Transverse colon (tissue), 4 donors: ENCODE measurements around the gene GSK3B. TPM values are rescaled to one million over a fixed set of nuclear protein-coding genes. Genes with fewer than 3 reads are reported as not detected.
A peak's percentile ranks its signal among the peaks of the same experiment; 100 is the strongest.

Experiments used
- DNase-seq: peaks from one replicate; pipeline ENCODE4 v3.0.0-alpha.2; 2019
- H3K27ac ChIP-seq, 4 donors: fragments of 200-600 bp; sonication (generic); 2 replicates each; pipeline ENCODE4 v1.5.1; 2016 to 2018; ENCODE audit warnings: inconsistent platforms in 4 of 4
- H3K27me3 ChIP-seq: fragments of 200-600 bp; sonication (generic); 2 replicates; pipeline ENCODE4 v1.5.1; 2017; ENCODE audit warnings: inconsistent platforms
- H3K36me3 ChIP-seq, 4 donors: fragments of 200-600 bp; sonication (generic); 2 replicates each; pipeline ENCODE4 v1.5.1; 2017 to 2019; ENCODE audit warnings: inconsistent platforms in 4 of 4
- H3K4me1 ChIP-seq, 4 donors: fragments of 200-600 bp; sonication (generic); 2 replicates each; pipeline ENCODE4 v1.5.1; 2017 to 2020; ENCODE audit warnings: inconsistent platforms in 4 of 4
- H3K4me3 ChIP-seq, 4 donors: fragments of 200-600 bp; sonication (generic); 1 replicate in 1 of 4; 2 replicates in 3 of 4; pipeline versions ENCODE4 v1.5.1 to v1.6.1; 2017 to 2019; ENCODE audit warnings: inconsistent platforms in 4 of 4
- H3K9me3 ChIP-seq, 2 donors: fragments of 200-600 bp; sonication (generic); 2 replicates each; pipeline ENCODE4 v1.5.1; 2017 to 2019; ENCODE audit warnings: inconsistent platforms in 2 of 2
- CTCF ChIP-seq, 5 experiments: fragments of 200-600 bp in 3 of 5; fragments of 450-650 bp in 2 of 5; sonication (generic) in 3 of 5; IDR thresholded peaks; 1 replicate in 2 of 5; 2 replicates in 3 of 5; pipeline ENCODE4 v1.5.1; 2016 to 2017; ENCODE audit warnings: antibody characterized with exemption in 5 of 5, inconsistent platforms in 3 of 5, mild to moderate bottlenecking in 2 of 5, moderate library complexity in 1 of 5
- EP300 ChIP-seq: sonication (generic); formaldehyde crosslinking; IDR thresholded peaks from one replicate; pipeline ENCODE4 v1.6.1; 2017; ENCODE audit warnings: antibody characterized with exemption, low read depth
- POLR2A ChIP-seq: fragments of 450-650 bp; IDR thresholded peaks from one replicate; pipeline ENCODE4 v1.6.1; 2016; ENCODE audit warnings: antibody characterized with exemption, mild to moderate bottlenecking, moderate library complexity
- POLR2AphosphoS5 ChIP-seq, 3 donors: sonication (generic); formaldehyde crosslinking; IDR thresholded peaks; one replicate each; pipeline ENCODE4 v1.6.1; 2016; ENCODE audit warnings: antibody characterized with exemption in 3 of 3
- WGBS, 2 donors: methylation state at CpG; one replicate each; pipeline ENCODE4 v1.1.5; 2018; ENCODE audit warnings: low coverage in 1 of 2; 5-methylcytosine and 5-hydroxymethylcytosine counted together
- in situ Hi-C, 4 donors: fragments of 200-750 bp; cut with MboI; loops; one replicate each; pipeline versions ENCODE4 v1.15.0 to v1.15.1; 2017; ENCODE audit warnings: low sequenced_read_pairs in 3 of 4, low pct_ligation_motif_present in 1 of 4, low pct_unique_long_range_greater_than_20kb in 1 of 4
- intact Hi-C: fragments of 100-400 bp; cut with DNase I; formaldehyde crosslinking; loops from one replicate; pipeline ENCODE4 v1.15.1; 2023; ENCODE audit warnings: low total_unique reads
- total RNA-seq, 4 donors: library from RNA; depleted of rRNA; stranded (reverse); fragments of >200 nt; gene quantifications; one replicate each; pipeline ENCODE4 v1.1.0, GENCODE V29; 2016

The GSK3B gene
- total RNA-seq, 4 donors from 2014 or later, result 14.7 to 35.9 (median 24.2) TPM

GRCh38 chr3:120094776-120095225, 554 bp upstream of the GSK3B start:
- no peaks in the 10 kb centered on the region for H3K27me3 ChIP-seq
- no peaks in the 10 kb centered on the region for H3K36me3 ChIP-seq
- WGBS, 2 donors, result 0% methylated on average over 21 of the region's 31 CpGs; no CpG with 5 or more reads in 1 of the 2 donors
- DNase-seq, result peak; percentile 99
- intact Hi-C loops, result loop anchor here (5.0 kb wide), 1 partner anchor 252 kb away; the partner anchor contains the start of gene LRRC58
- peak overlapping the region; percentile 60 to 86 (median 80) for H3K4me3 ChIP-seq
- H3K9me3 ChIP-seq, result no peaks in the 10 kb centered on the region
- in situ Hi-C loops, result no loop called here
- TF ChIP-seq POLR2A (no peak), EP300 (no peak), POLR2AphosphoS5 (IDR thresholded peaks at IDR 0.05) (no peak), CTCF (IDR thresholded peaks at IDR 0.05) (no peak)
- peak overlapping the region; percentile 98 to 100 (median 99) for H3K27ac ChIP-seq
- H3K4me1 ChIP-seq, result peaks cover 3 to 37% (median 27%) of the 10 kb centered on the region in 4 donors

- in situ Hi-C loops (no loop called here), intact Hi-C loops (no loop called here)
- H3K36me3 ChIP-seq, result no peaks in the 10 kb centered on the region
- 0% methylated on average over 22 of the region's 22 CpGs for WGBS, 2 donors
- H3K27ac ChIP-seq, result peak overlapping the region; percentile 98 to 100 (median 99)
- peak overlapping the region; percentile 56 to 84 (median 80) for H3K4me3 ChIP-seq
- peak; percentile 22 for DNase-seq
- H3K4me1 ChIP-seq, result peaks cover 3 to 51% (median 32%) of the 10 kb centered on the region in 4 donors
- no peaks in the 10 kb centered on the region for H3K27me3 ChIP-seq
- H3K9me3 ChIP-seq, result no peaks in the 10 kb centered on the region
- TF ChIP-seq EP300 (no peak), CTCF (IDR thresholded peaks at IDR 0.05) (no peak), POLR2AphosphoS5 (IDR thresholded peaks at IDR 0.05) (no peak), POLR2A (no peak)
Measured at GRCh38 chr3:120093119-120093910, 932 bp downstream of the GSK3B start.

DNA sequence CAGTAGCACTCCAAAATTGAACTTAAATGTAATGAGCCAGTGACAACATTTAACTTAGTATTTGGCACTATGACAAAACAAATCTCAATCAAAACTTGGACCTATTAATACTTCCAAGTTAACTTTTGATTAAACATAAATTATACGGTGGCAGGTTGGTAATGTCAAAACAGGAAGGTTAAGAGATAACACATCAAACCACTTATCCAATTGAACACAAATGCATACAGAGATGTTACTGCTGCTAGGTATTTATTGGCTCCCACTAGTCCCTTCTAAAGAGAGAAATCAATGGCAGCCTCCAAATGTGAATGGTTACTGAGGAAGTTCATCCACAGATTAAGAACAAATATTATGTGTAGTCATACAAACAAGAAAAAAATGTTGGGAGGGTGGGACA, 1.8 kb downstream of the GSK3B start:
- no peak for DNase-seq
- in situ Hi-C loops (no loop called here), intact Hi-C loops (no loop called here)
- Histone ChIP-seq H3K9me3 (no peaks in the 10 kb centered on the region), H3K27me3 (no peaks in the 10 kb centered on the region), H3K4me3 (peak overlapping the region; percentile 56 to 84 (median 80)), H3K4me1 (peaks cover 3 to 51% (median 32%) of the 10 kb centered on the region in 4 donors), H3K36me3 (no peaks in the 10 kb centered on the region), H3K27ac (peak overlapping the region in 2 of 4 donors; percentile 98 to 99)
- 0% methylated on average over 1 of the region's 1 CpG for WGBS, 2 donors
- no peak for TF ChIP-seq CTCF (IDR thresholded peaks at IDR 0.05)
- TF ChIP-seq EP300, result no peak
- no peak for TF ChIP-seq POLR2A
- TF ChIP-seq POLR2AphosphoS5 (IDR thresholded peaks at IDR 0.05), result no peak

- Histone ChIP-seq H3K4me1 (peaks cover 0 to 48% (median 22%) of the 10 kb centered on the region in 4 donors), H3K4me3 (peak overlapping the region in 3 of 4 donors; percentile 75 to 84 (median 84)), H3K9me3 (no peaks in the 10 kb centered on the region), H3K36me3 (no peaks in the 10 kb centered on the region), H3K27me3 (no peaks in the 10 kb centered on the region), H3K27ac (no peak overlapping the region)
- DNase-seq, result no peak
- TF ChIP-seq EP300 (no peak), CTCF (IDR thresholded peaks at IDR 0.05) (no peak), POLR2A (no peak), POLR2AphosphoS5 (IDR thresholded peaks at IDR 0.05) (no peak)
- in situ Hi-C loops (no loop called here), intact Hi-C loops (no loop called here)
- 0 to 69% methylated on average over 1 of the region's 1 CpG for WGBS, 2 donors
Measured at GRCh38 chr3:120090422-120090821, 3.8 kb downstream of the GSK3B start.
